ENCODE data around the gene GOLPH3. TPM values are rescaled to one million over a fixed set of nuclear protein-coding genes. Genes with fewer than 3 reads are reported as not detected.
A peak's percentile ranks its signal among the peaks of the same experiment; 100 is the strongest.

The GOLPH3 gene
- total RNA-seq, 4 donors from 2014 or later = 149 to 277 (median 187) TPM

DNA sequence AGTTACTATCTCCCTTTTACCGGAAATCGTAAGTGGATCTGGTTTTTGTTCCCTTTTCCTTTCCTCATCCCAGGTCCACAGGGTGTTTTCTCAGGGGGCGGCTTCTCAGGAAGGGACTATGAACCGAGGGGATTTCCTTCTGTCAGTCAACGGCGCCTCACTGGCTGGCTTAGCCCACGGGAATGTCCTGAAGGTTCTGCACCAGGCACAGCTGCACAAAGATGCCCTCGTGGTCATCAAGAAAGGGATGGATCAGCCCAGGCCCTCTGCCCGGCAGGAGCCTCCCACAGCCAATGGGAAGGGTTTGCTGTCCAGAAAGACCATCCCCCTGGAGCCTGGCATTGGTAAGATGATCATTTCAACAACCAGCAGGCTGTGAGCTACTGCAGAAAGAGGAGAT lies 75.8 kb downstream of the GOLPH3 start:
- no peaks in the 10 kb centered on the region for H3K27me3 ChIP-seq
- no peak overlapping the region for H3K4me3 ChIP-seq
- no peak for TF ChIP-seq POLR2AphosphoS5 (IDR thresholded peaks at IDR 0.05)
- DNase-seq (ENCODE audit: extremely low spot score) = peak; percentile 68
- H3K4me1 ChIP-seq = peaks cover 30 to 40% (median 40%) of the 10 kb centered on the region in 4 donors
- intact Hi-C loops (cut with DNase I) = loop anchor here (10.0 kb wide), 1 partner anchor 217 kb away; the partner anchor contains the start of gene MTMR12
- peaks cover 7 to 73% (median 61%) of the 10 kb centered on the region in 4 donors for H3K36me3 ChIP-seq
- H3K9me3 ChIP-seq = no peaks in the 10 kb centered on the region
- 82% methylated on average over 7 of the region's 9 CpGs for WGBS
- H3K27ac ChIP-seq (replicated peaks in 1 of 4) = peak overlapping the region in 1 of 4 donors; percentile 58

DNA sequence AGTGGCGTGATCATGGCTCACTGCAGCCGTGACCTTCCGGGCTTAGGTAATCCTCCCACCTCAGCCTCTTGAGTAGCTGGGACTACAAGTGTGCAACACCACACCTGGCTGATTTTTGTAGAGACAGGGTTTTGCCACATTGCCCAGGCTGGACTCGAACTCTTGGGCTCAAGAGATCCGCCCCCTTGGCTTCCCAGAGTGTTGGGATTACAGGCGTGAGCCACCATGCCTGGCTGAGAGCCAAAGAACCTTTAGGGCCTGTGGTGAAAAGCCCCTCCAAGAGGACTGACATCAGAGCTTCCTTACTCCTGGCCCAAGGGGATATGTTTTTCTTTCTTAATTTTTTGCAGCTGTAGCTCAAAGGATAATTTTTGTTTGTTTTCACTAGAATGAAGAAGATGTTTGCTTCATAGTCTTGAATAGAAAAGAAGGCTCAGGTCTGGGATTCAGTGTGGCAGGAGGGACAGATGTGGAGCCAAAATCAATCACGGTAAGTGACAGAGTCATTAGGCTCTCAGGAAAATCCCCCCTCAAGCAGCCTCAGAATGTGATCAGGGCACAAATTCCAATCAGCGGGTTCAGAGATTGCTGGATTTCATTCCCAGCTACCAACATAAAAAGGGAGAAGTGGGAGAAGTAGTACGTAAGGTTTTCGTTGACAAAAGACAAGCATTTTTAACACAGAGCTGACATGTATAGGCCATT lies 77.1 kb downstream of the GOLPH3 start:
- intact Hi-C loops (cut with DNase I) = loop anchor here (10.0 kb wide), 1 partner anchor 218 kb away; the partner anchor contains the start of gene MTMR12
- Histone ChIP-seq H3K4me1 (peaks cover 36 to 46% (median 43%) of the 10 kb centered on the region in 4 donors), H3K9me3 (no peaks in the 10 kb centered on the region), H3K4me3 (no peak overlapping the region), H3K27ac (replicated peaks in 1 of 4) (no peak overlapping the region), H3K36me3 (peaks cover under 1 to 65% (median 50%) of the 10 kb centered on the region in 4 donors), H3K27me3 (no peaks in the 10 kb centered on the region)
- peak; percentile 45 for DNase-seq (ENCODE audit: extremely low spot score)
- 89% methylated on average over 10 of the region's 10 CpGs for WGBS
- TF ChIP-seq, protein P1, sequence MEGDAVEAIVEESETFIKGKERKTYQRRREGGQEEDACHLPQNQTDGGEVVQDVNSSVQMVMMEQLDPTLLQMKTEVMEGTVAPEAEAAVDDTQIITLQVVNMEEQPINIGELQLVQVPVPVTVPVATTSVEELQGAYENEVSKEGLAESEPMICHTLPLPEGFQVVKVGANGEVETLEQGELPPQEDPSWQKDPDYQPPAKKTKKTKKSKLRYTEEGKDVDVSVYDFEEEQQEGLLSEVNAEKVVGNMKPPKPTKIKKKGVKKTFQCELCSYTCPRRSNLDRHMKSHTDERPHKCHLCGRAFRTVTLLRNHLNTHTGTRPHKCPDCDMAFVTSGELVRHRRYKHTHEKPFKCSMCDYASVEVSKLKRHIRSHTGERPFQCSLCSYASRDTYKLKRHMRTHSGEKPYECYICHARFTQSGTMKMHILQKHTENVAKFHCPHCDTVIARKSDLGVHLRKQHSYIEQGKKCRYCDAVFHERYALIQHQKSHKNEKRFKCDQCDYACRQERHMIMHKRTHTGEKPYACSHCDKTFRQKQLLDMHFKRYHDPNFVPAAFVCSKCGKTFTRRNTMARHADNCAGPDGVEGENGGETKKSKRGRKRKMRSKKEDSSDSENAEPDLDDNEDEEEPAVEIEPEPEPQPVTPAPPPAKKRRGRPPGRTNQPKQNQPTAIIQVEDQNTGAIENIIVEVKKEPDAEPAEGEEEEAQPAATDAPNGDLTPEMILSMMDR (IDR thresholded peaks at IDR 0.05) = no peak
- TF ChIP-seq POLR2A (IDR thresholded peaks at IDR 0.05; ENCODE audit: low read depth) (no peak), POLR2AphosphoS5 (IDR thresholded peaks at IDR 0.05) (no peak), EP300 (IDR thresholded peaks at IDR 0.05) (no peak)

DNA sequence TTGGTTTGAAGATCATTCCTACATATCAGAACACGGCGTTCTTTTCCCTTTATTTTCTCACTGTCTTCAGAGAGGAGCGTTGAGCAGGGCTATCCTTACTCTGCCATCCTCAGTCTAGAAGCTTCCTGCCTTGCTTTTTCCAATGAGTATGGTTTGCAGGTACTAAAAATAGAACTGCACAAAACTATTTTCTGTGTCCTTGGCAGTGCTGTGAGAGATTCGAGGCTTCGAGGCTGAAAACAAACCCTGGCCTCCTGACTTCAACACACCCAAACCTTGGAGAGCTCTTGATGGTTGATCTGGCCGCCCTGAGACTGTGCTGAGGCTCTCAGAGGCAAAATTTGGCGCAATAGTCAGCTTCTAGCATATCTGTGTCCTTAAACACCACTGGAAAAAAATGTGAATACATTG lies 78.9 kb downstream of the GOLPH3 start:
- DNase-seq (ENCODE audit: extremely low spot score) = peak; percentile 83
- 58% methylated on average over 7 of the region's 7 CpGs for WGBS
- Histone ChIP-seq H3K4me1 (peaks cover 33 to 46% (median 37%) of the 10 kb centered on the region in 4 donors), H3K4me3 (no peak overlapping the region), H3K27ac (replicated peaks in 1 of 4) (peak overlapping the region; percentile 4 to 27 (median 16)), H3K9me3 (no peaks in the 10 kb centered on the region), H3K36me3 (peaks cover 0 to 65% (median 41%) of the 10 kb centered on the region in 4 donors), H3K27me3 (no peaks in the 10 kb centered on the region)
- intact Hi-C loops (cut with DNase I) = loop anchor here (10.0 kb wide), 1 partner anchor 220 kb away; the partner anchor contains the start of gene MTMR12
- TF ChIP-seq POLR2A (IDR thresholded peaks at IDR 0.05; ENCODE audit: low read depth) (no peak), POLR2AphosphoS5 (IDR thresholded peaks at IDR 0.05) (no peak), EP300 (IDR thresholded peaks at IDR 0.05) (no peak)
- TF ChIP-seq, protein P1 (IDR thresholded peaks at IDR 0.05) = no peak

DNA sequence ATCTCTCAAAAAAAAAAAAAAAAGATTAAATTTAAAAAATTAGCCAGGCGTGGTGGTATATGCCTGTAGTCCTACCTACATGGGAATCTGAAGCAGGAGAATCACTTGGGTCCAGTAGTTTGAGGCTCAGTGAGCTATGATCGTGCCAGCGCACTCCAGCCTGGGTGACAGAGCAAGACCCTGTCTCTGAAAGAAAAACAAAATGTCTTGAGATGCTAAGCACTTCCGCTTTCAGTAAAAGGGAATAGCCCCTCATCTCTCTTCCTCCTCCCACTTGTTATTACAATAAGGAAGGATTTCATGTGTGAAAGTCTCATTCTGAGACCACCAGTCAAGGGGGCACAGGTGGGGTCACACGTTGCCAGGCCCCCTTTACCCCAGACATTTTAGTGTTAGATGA lies 79.4 kb downstream of the GOLPH3 start:
- no peak for TF ChIP-seq EP300 (IDR thresholded peaks at IDR 0.05)
- no peak for TF ChIP-seq POLR2A (IDR thresholded peaks at IDR 0.05; ENCODE audit: low read depth)
- no peak for TF ChIP-seq POLR2AphosphoS5 (IDR thresholded peaks at IDR 0.05)
- TF ChIP-seq, protein P1 (IDR thresholded peaks at IDR 0.05) = no peak
- no peaks in the 10 kb centered on the region for H3K9me3 ChIP-seq

More for the DNA sequence above, 79.4 kb downstream of the GOLPH3 start:
- Histone ChIP-seq H3K27ac (replicated peaks in 1 of 4) (peak overlapping the region; percentile 4 to 27 (median 16)), H3K27me3 (no peaks in the 10 kb centered on the region), H3K36me3 (peaks cover 0 to 65% (median 41%) of the 10 kb centered on the region in 4 donors), H3K4me1 (peaks cover 27 to 41% (median 32%) of the 10 kb centered on the region in 4 donors), H3K4me3 (no peak overlapping the region)
- 93% methylated on average over 5 of the region's 5 CpGs for WGBS
- intact Hi-C loops (cut with DNase I) = loop anchor here (5.0 to 10.0 kb wide), 2 partner anchors 220 to 267 kb away; partner anchors contain the start of gene MTMR12
- DNase-seq (ENCODE audit: extremely low spot score) = peak; percentile 57
